ENCODE results near the gene FAT2. TPM values are rescaled to one million over a fixed set of nuclear protein-coding genes. Genes with fewer than 3 reads are reported as not detected.

The FAT2 gene, protein sequence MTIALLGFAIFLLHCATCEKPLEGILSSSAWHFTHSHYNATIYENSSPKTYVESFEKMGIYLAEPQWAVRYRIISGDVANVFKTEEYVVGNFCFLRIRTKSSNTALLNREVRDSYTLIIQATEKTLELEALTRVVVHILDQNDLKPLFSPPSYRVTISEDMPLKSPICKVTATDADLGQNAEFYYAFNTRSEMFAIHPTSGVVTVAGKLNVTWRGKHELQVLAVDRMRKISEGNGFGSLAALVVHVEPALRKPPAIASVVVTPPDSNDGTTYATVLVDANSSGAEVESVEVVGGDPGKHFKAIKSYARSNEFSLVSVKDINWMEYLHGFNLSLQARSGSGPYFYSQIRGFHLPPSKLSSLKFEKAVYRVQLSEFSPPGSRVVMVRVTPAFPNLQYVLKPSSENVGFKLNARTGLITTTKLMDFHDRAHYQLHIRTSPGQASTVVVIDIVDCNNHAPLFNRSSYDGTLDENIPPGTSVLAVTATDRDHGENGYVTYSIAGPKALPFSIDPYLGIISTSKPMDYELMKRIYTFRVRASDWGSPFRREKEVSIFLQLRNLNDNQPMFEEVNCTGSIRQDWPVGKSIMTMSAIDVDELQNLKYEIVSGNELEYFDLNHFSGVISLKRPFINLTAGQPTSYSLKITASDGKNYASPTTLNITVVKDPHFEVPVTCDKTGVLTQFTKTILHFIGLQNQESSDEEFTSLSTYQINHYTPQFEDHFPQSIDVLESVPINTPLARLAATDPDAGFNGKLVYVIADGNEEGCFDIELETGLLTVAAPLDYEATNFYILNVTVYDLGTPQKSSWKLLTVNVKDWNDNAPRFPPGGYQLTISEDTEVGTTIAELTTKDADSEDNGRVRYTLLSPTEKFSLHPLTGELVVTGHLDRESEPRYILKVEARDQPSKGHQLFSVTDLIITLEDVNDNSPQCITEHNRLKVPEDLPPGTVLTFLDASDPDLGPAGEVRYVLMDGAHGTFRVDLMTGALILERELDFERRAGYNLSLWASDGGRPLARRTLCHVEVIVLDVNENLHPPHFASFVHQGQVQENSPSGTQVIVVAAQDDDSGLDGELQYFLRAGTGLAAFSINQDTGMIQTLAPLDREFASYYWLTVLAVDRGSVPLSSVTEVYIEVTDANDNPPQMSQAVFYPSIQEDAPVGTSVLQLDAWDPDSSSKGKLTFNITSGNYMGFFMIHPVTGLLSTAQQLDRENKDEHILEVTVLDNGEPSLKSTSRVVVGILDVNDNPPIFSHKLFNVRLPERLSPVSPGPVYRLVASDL (N-terminal part only)
- total RNA-seq, result not detected

DNA sequence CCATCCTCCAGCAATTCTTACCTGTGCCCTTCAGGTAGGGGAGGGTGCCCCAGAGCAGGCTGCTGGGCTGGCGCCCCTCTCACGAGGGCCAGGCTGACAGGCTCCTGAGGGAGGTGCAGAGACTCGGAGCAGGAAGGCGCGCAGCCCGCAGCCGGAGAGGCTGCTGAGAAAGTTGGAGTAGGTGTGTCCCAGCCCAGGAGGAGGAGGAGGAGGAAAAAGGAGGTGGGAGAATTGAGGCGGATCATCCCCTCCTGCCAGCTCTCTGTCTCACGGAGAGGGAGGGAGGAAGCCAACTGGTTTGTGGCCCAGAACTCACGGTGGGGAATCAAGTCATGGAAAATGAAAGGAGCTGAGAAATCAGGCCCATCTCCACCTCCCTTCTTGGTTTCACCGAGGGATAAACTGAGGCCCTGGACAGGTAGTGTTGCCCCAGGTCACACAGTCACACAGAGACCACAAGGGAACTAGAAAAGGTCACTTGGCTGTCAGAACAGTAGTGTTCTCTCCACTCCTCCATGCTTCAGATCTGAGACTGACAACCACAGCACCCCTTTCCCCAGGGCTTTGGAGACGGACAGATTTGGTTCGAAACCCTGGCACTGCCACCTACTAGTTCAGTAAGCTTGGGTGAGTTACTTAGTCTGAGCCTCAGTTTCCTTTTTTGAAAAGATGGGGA lies at the start of gene FAT2:
Gene FAT2 (minus strand): TSS at position 188 of the 676 bp plus-strand sequence. CDS start 22,400 bp downstream, outside the sequence.
- DNase-seq, result no peak
- Mint-ChIP-seq H3K4me1 (peaks cover 2% of the 10 kb centered on the region), H3K9me3 (no peaks in the 10 kb centered on the region), H3K4me3 (no peak within 1 kb of the TSS), H3K27ac (no peak within 1 kb of the TSS), H3K27me3 (no peaks in the 10 kb centered on the region), H3K36me3 (no peaks in the 10 kb centered on the region)

DNA sequence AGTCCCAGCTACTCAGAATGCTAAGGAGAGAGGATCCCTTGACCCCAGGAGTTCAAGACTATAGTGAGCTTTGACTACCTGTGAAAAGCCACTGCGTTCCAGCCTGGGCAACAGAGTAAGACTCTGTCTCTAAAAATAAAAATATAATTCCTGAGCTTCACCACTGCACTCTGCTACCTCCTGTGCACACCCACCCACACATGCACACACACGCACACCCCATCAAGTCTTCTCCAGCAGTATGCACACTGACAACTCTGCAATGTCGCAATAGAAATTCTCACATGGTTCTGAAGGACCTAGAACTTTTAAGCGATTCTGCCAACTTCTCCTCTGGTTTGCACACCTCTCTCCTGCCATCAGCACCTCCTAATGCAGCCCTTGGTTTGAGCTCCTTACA lies 47.5 kb upstream of the FAT2 start:
- H3K9me3 Mint-ChIP-seq, result peaks cover 2% of the 10 kb centered on the region
- DNase-seq, result no peak
- H3K36me3 Mint-ChIP-seq, result no peaks in the 10 kb centered on the region
- peaks cover 5% of the 10 kb centered on the region for H3K4me1 Mint-ChIP-seq
- H3K4me3 Mint-ChIP-seq, result no peak overlapping the region
- no peak overlapping the region for H3K27ac Mint-ChIP-seq
- H3K27me3 Mint-ChIP-seq, result no peaks in the 10 kb centered on the region

DNA sequence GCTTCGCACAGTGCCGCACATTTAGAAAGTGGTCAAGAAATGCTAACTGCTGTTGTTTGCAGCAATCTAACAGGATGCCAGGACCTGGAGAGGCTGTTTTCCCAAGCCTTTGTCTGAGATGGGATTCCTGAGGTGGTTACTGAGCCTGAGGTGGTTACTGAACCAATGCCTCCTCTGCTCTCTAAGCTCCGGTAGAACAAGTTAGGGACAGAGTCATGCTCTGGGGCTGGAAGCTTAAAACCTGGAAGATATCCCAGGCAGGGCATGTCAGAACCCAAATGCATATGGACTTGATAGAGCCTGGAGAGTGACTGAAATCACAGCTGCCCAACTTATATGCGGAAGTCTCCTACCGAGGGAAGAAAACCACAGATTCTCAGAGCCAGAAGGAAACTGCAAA lies 46.5 kb upstream of the FAT2 start:
- no peak overlapping the region for H3K27ac Mint-ChIP-seq
- H3K4me3 Mint-ChIP-seq, result no peak overlapping the region
- no peak for DNase-seq
- H3K9me3 Mint-ChIP-seq, result peaks cover 2% of the 10 kb centered on the region
- peaks cover 5% of the 10 kb centered on the region for H3K4me1 Mint-ChIP-seq
- H3K36me3 Mint-ChIP-seq, result no peaks in the 10 kb centered on the region
- H3K27me3 Mint-ChIP-seq, result no peaks in the 10 kb centered on the region

DNA sequence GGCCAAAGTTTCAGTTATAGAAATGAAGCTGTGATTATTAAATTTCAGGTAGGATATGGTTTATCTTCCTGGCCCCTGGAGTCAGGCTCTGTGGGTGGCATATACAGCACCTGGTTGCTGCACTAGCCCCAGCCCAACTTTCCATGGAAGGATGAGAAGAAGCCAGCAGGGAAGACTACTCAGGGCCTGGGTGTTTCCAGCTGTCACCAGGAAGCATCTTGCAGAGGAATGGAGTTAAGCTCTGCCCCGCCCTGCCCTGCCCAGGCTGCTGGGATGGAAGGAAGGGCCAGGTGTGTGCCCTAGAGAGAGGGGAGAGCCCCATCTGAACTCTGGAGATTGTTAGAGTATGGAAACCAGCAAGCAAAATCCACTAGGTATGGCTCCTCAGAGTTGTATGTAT lies 42.8 kb upstream of the FAT2 start:
- Mint-ChIP-seq H3K4me1 (no peaks in the 10 kb centered on the region), H3K9me3 (no peaks in the 10 kb centered on the region), H3K27me3 (no peaks in the 10 kb centered on the region)

DNA sequence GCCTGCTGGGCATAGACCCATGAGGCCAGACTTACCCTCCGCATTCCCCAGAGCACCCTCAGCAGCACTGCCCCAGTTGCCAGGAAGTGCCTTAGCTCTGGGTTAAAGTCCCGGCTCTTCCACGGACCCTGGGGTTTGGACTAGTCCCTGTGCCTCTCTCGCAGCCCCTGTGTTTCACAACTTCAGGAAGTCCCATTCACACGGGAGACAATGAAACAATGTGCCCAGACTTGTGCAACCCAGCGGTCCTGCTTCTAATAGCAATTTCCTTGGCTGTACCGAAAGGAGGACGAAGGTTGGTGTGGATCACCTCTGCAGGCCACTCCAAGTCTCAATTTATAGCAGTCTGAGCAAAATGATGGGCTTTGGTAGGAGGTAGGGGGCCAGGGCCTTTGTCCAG lies 41.8 kb upstream of the FAT2 start:
- H3K4me1 Mint-ChIP-seq, result no peaks in the 10 kb centered on the region
- H3K27me3 Mint-ChIP-seq, result no peaks in the 10 kb centered on the region
- H3K27ac Mint-ChIP-seq, result no peak overlapping the region
- no peaks in the 10 kb centered on the region for H3K9me3 Mint-ChIP-seq
- no peak for DNase-seq
- H3K4me3 Mint-ChIP-seq, result no peak overlapping the region
- no peaks in the 10 kb centered on the region for H3K36me3 Mint-ChIP-seq

More for the DNA sequence above, 42.8 kb upstream of the FAT2 start:
- no peak overlapping the region for H3K4me3 Mint-ChIP-seq
- no peak overlapping the region for H3K27ac Mint-ChIP-seq
- H3K36me3 Mint-ChIP-seq, result no peaks in the 10 kb centered on the region
- DNase-seq, result no peak

DNA sequence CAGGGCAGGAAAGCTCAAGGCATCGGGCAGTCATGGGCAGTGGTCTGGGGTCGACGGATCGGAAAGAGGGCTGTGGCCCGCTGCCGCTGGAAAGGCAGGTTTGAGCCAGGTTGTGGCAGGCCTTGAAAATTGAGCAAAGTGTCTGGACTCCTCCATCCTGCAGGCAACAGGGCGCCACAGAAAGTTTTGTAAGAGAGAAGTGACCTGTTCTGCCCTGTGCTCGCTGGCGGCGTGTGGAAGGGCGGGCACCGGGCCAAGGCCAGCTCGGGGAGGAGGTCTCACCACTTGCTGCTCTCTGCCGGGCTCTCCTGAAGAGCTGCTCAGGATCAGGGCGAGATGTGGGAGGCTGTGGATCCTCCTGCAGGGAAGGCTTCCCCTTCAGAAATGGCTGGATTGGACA lies 41.4 kb upstream of the FAT2 start:
- DNase-seq, result no peak
- H3K4me1 Mint-ChIP-seq, result no peaks in the 10 kb centered on the region
- H3K36me3 Mint-ChIP-seq, result no peaks in the 10 kb centered on the region
- no peak overlapping the region for H3K4me3 Mint-ChIP-seq
- no peaks in the 10 kb centered on the region for H3K27me3 Mint-ChIP-seq
- H3K27ac Mint-ChIP-seq, result no peak overlapping the region
- no peaks in the 10 kb centered on the region for H3K9me3 Mint-ChIP-seq

DNA sequence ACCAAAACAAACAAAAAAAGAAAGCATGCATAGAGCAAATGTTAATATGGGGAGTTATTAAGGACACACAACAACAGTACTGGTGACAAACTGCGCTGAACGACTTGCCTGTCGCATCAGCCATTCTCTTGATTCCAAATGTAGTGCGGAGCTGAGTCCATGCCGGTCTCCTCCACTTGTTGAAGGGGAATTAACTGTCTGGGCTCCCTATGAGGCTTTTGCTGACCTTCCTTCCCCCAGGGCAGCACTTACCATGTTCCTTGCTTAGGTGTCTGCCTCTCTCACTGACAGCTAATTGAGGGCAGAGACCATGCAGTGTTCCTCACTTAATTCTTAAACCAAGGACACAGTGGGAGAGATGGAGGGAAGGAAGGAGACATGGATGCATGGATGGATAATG lies 40.8 kb upstream of the FAT2 start:
- Mint-ChIP-seq H3K4me3 (no peak overlapping the region), H3K9me3 (no peaks in the 10 kb centered on the region), H3K36me3 (no peaks in the 10 kb centered on the region), H3K4me1 (no peaks in the 10 kb centered on the region), H3K27ac (no peak overlapping the region), H3K27me3 (no peaks in the 10 kb centered on the region)
- DNase-seq, result no peak

DNA sequence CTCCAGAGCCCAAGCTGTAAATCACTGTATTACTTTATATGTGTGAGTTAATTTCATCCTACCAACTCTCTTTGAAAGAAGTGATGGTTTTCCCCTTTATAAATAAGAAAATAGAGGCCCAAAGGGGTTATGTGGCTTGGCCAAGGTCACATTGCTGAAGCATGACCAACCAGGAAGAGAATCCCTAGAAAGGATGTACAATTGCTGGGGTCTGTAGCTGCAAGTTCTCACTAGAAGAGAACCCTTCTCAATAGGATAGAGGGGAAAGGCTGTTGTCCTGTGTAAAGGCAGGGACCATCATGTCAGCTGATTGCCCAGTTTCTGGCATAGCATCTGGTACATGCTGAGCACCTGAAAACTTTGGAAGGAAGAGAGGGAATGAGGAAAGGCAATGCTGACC lies 39.0 kb upstream of the FAT2 start:
- DNase-seq, result no peak
- no peaks in the 10 kb centered on the region for H3K27me3 Mint-ChIP-seq
- H3K27ac Mint-ChIP-seq, result no peak overlapping the region
- H3K4me3 Mint-ChIP-seq, result no peak overlapping the region
- H3K36me3 Mint-ChIP-seq, result no peaks in the 10 kb centered on the region
- H3K4me1 Mint-ChIP-seq, result no peaks in the 10 kb centered on the region
- no peaks in the 10 kb centered on the region for H3K9me3 Mint-ChIP-seq

DNA sequence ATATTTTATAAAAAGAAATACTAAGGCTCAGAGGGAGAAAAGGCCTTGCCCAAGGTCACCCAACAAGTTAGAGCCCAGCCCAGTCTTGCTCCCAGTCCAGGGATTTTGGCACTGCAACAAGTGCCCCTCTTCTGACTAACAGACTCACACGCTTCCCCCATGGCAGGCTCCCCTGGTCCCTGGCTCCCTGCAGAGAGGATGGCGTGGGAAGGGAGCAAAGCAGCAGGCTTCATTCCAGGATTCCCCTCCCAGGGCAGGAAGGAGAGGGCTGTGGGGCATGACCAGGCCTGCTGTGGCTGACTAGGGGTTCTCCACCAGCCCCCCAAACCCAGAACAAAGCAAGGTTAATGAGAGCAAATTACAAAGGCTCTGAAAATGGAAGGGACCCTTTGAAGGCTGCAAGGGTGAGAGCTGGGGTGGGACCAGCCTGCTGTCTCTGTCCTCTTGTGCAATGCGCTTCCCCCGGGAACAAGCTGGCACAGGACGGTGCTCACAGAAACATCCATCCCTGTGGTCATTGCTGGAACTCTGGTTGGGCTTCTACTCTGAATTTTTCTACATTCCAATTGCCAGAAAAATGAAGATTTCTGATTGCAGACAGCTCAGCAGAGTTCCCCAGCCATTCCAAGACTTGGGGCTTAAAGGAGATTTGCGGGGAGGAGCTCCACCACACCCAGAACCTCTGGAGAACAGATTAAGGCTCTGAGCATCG lies 37.1 kb upstream of the FAT2 start:
- no peaks in the 10 kb centered on the region for H3K9me3 Mint-ChIP-seq
- no peak overlapping the region for H3K27ac Mint-ChIP-seq
- H3K4me3 Mint-ChIP-seq, result no peak overlapping the region
- no peaks in the 10 kb centered on the region for H3K4me1 Mint-ChIP-seq
- DNase-seq, result no peak
- H3K27me3 Mint-ChIP-seq, result no peaks in the 10 kb centered on the region
- no peaks in the 10 kb centered on the region for H3K36me3 Mint-ChIP-seq

DNA sequence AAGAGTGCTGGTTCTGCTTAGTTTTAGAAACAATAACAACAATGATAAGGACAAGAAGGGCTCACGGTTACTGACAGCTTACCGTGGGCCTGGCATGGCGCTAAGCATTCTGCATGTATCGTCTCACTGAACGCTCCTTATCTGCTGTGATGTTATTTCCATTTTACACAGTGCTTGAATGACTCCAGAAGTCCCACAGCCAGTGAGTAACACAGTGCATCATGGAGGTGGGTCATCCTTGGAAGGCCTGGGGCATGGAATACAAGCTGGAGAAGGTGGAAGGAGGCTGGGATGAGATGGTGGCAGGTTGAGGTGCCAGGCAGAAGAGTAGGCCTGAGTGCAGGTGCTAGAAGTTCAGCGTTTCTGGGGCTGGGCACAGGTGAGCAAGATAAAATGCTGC lies 36.5 kb upstream of the FAT2 start:
- Mint-ChIP-seq H3K27ac (no peak overlapping the region), H3K9me3 (no peaks in the 10 kb centered on the region), H3K4me1 (no peaks in the 10 kb centered on the region), H3K4me3 (no peak overlapping the region), H3K27me3 (no peaks in the 10 kb centered on the region), H3K36me3 (no peaks in the 10 kb centered on the region)
- DNase-seq, result no peak

DNA sequence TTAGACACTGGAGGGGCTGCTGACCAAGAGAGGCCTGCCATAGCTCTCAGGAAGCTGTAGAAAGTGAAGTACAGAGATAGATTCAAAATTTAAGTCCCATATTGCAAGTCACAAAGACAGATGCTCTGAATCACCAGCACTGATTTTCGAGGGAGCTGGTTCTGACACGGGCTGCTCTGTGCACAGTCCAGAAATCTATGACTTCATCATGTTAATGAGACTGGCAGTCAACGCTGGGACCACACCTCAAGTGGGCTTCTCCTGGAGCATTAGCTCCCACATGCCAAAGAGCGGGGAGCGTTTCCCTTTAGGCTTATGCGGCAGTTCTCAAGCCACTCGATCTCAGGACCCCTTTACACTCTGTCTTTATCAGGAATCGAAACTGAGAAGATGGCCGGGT lies 34.2 kb upstream of the FAT2 start:
- Mint-ChIP-seq H3K27ac (no peak overlapping the region), H3K27me3 (no peaks in the 10 kb centered on the region), H3K36me3 (no peaks in the 10 kb centered on the region), H3K4me1 (no peaks in the 10 kb centered on the region), H3K4me3 (no peak overlapping the region), H3K9me3 (no peaks in the 10 kb centered on the region)
- no peak for DNase-seq

DNA sequence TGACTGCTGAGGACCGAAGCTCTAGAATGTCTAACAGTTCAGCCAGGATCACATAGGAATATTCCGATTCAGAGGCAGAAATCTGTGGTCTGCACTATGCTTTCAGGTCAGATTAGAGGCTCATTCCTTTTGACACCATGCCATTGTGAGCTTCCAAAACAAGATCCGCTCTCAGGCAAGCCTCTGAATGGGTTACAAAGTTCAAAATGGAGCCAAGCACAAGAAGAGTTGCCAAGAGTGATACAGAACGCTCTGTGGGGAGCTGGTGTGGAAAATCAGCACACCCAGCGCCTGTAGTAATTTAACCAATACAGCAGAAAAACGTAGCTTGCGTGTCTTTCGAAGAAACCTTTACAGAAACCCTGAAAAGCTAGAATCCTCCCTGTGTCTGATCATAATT lies 33.3 kb upstream of the FAT2 start:
- no peak overlapping the region for H3K4me3 Mint-ChIP-seq
- H3K4me1 Mint-ChIP-seq, result no peaks in the 10 kb centered on the region
- no peaks in the 10 kb centered on the region for H3K36me3 Mint-ChIP-seq
- H3K27ac Mint-ChIP-seq, result no peak overlapping the region
- no peaks in the 10 kb centered on the region for H3K27me3 Mint-ChIP-seq
- DNase-seq, result no peak
- H3K9me3 Mint-ChIP-seq, result no peaks in the 10 kb centered on the region

DNA sequence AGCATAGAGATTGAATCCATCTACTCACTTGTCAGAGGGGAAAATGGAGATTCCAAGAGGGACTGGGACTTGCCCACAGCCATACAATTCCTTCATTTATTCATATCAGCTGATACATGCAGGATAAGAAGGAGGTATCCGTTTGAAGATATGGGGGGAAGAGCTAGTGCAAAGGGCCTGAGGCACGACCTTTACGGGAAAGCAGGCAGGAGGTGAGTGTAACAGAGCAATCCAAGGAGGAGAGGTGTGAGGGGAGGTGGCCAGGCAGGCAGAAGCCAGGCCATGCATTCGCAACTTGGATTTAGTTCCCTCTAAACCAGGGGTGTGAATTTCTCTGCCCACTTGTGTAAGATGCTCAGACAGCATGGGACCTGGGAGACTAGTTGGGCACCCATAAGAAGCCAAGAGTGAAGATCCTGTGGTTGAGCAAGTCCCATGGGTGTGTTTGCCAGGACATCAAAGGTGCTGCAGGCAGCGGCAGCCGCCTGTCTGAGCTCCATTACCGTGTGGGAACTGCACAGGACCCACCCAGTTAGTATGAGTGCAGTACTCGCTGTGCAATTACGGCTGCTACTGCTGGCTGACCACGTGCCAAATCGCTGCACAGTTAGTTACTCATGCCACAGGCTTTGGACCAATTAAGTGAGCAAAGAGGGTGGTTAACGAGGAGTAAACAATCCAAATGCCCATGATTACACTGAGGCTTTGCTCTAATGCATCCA lies 31.4 kb upstream of the FAT2 start:
- Mint-ChIP-seq H3K27me3 (no peaks in the 10 kb centered on the region), H3K4me1 (no peaks in the 10 kb centered on the region), H3K36me3 (no peaks in the 10 kb centered on the region), H3K27ac (no peak overlapping the region), H3K9me3 (no peaks in the 10 kb centered on the region), H3K4me3 (no peak overlapping the region)
- DNase-seq, result no peak

DNA sequence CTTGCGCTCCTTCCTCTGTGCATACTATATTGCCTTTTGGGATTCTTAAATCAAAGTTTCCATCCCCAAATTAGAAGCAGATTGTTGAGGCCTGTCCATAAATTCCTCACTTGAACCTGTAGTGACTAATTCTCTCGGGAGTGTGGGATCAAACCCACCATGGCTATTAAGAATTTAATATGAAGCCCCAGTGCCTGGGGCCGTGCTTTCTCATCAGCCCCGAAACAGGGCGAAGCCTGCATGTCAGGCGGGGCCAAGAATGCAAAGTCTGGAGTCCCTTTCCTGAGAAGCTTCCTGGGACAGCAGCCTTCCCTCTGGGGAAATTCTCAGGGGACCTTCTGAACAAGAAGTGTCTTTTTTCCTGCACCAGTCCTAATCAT lies 29.3 kb upstream of the FAT2 start:
- no peak overlapping the region for H3K4me3 Mint-ChIP-seq
- H3K4me1 Mint-ChIP-seq, result peaks cover 7% of the 10 kb centered on the region
- no peak overlapping the region for H3K27ac Mint-ChIP-seq
- no peaks in the 10 kb centered on the region for H3K27me3 Mint-ChIP-seq
- no peak for DNase-seq
- no peaks in the 10 kb centered on the region for H3K36me3 Mint-ChIP-seq
- H3K9me3 Mint-ChIP-seq, result no peaks in the 10 kb centered on the region

Data from activated naive CD8-positive, alpha-beta T cell treated with anti-CD3 and anti-CD28 coated beads for 36 hours (primary cell).